Panc1 (cell line): ENCODE results near the gene UBAP2L. TPM values are rescaled to one million over a fixed set of nuclear protein-coding genes. Genes with fewer than 3 reads are reported as not detected.

ENCODE experiments used
- ATAC-seq: fragments of 200-7000 bp; cut with Tn5 transposase; 2 replicates; pipeline ENCODE4 v1.9.1; 2020; ENCODE audit warnings: mild to moderate bottlenecking, moderate library complexity
- BruUV-seq: library from RNA; stranded (reverse); fragments of 400-500 nt; replicated peaks from 2 replicates; lab custom pipeline; 2021; lab: Mats Ljungman, UMichigan
- CTCF ChIA-PET: fragments of 300-600 bp; sonication (Branson Sonifier 250); formaldehyde crosslinking; loops from one replicate; lab custom pipeline; 2022; ENCODE audit warnings: antibody characterized with exemption; lab: Charles Lee
- POLR2A ChIA-PET: fragments of 300-600 bp; sonication (Branson Sonifier 250); formaldehyde crosslinking; loops from one replicate; lab custom pipeline; 2022; ENCODE audit warnings: antibody characterized with exemption; lab: Charles Lee
- DNase-seq: peaks from one replicate; pipeline ENCODE4 v3.0.0-alpha.2; 2010; ENCODE audit warnings: low read depth, low spot score
- H3K27ac ChIP-seq: 2 replicates; pipeline ENCODE4 v1.5.1; 2011; ENCODE audit warnings: mild to moderate bottlenecking, low read length, inconsistent platforms
- H3K27me3 ChIP-seq: fragments of 200-500 bp; sonication (Bioruptor generic); 2 replicates; pipeline ENCODE4 v1.6.0; 2014; ENCODE audit warnings: low read length, inconsistent platforms; ENCODE audit not compliant: control insufficient read depth, insufficient read depth
- H3K36me3 ChIP-seq: fragments of 200-500 bp; sonication (Bioruptor generic); 2 replicates; pipeline ENCODE4 v1.5.1; 2014; ENCODE audit warnings: inconsistent platforms, mild to moderate bottlenecking, low read length, moderate library complexity; ENCODE audit not compliant: control insufficient read depth, insufficient read depth
- H3K4me1 ChIP-seq: 2 replicates; pipeline ENCODE4 v1.5.1; 2011; ENCODE audit warnings: inconsistent platforms, mild to moderate bottlenecking, low read length, moderate library complexity; ENCODE audit not compliant: control insufficient read depth, insufficient read depth
- H3K4me3 ChIP-seq, 2 experiments: 2 replicates each; pipeline ENCODE4 v1.5.1; 2011 to 2012; ENCODE audit warnings: low read depth in 2 of 2, low read length in 2 of 2, mild to moderate bottlenecking in 2 of 2, inconsistent platforms in 1 of 2, moderate library complexity in 1 of 2
- H3K9me3 ChIP-seq: fragments of 200-500 bp; sonication (Bioruptor generic); 2 replicates; pipeline ENCODE4 v1.5.1; 2014; ENCODE audit warnings: low read depth, mild to moderate bottlenecking, inconsistent platforms, low read length, moderate library complexity; ENCODE audit not compliant: control insufficient read depth, insufficient read depth
- CTCF ChIP-seq: fragments of 450-650 bp; IDR thresholded peaks from 2 replicates; pipeline ENCODE4 v1.5.1; 2017; ENCODE audit warnings: mild to moderate bottlenecking
- POLR2AphosphoS5 ChIP-seq: IDR thresholded peaks from 2 replicates; pipeline ENCODE4 v1.6.1; 2012; ENCODE audit warnings: mild to moderate bottlenecking, low read depth, low read length, moderate library complexity
- REST ChIP-seq, 2 experiments: IDR thresholded peaks; 2 replicates each; pipeline ENCODE4 v1.6.1; 2011 to 2012; ENCODE audit warnings: low read depth in 2 of 2, control low read depth in 1 of 2, low read length in 1 of 2, mild to moderate bottlenecking in 1 of 2, moderate library complexity in 1 of 2; ENCODE audit not compliant: insufficient read depth in 1 of 2
- SIN3A ChIP-seq: IDR thresholded peaks from 2 replicates; pipeline ENCODE4 v1.6.1; 2012; ENCODE audit warnings: low read depth, mild to moderate bottlenecking, low read length, moderate library complexity, borderline replicate concordance; ENCODE audit not compliant: insufficient read depth
- TCF7L2 ChIP-seq: IDR thresholded peaks from 2 replicates; pipeline ENCODE4 v1.6.1; 2011; ENCODE audit warnings: mild to moderate bottlenecking, low read depth, low read length, inconsistent platforms
- in situ Hi-C: cut with HindIII; loops from 2 replicates; pipeline ENCODE4 v1.10.0; 2016; ENCODE audit warnings: low sequenced_read_pairs, low pct_unique_long_range_greater_than_20kb
- intact Hi-C: fragments of 100-400 bp; cut with micrococcal nuclease; formaldehyde crosslinking; loops from one replicate; pipeline ENCODE4 v1.10.0; 2022; ENCODE audit not compliant: unreplicated experiment
- total RNA-seq: library from RNA; stranded (reverse); gene quantifications from one replicate; pipeline ENCODE4 v1.2.1, GENCODE V29; 2021; ENCODE audit not compliant: unreplicated experiment

UBAP2L gene
- total RNA-seq, 1 experiment from 2014 or later: 227 TPM

GRCh38 chr1:154171223-154171583 is 49.6 kb upstream of the UBAP2L start:
- no peak for ATAC-seq
- no peak overlapping the region for H3K27ac ChIP-seq
- no peak for TF ChIP-seq POLR2AphosphoS5
- no peak for TF ChIP-seq REST (IDR thresholded peaks at IDR 0.05; ENCODE audit: insufficient read depth in 1 of 2, low read depth in 2 of 2, low read length in 1 of 2)
- TF ChIP-seq TCF7L2: no peak
- no peak for TF ChIP-seq SIN3A
- TF ChIP-seq CTCF: no peak
- ChIA-PET POLR2A (no interaction called here), CTCF (no interaction called here)
- peaks cover 62% of the 10 kb centered on the region for H3K36me3 ChIP-seq
- no peaks in the 10 kb centered on the region for H3K27me3 ChIP-seq
- intact Hi-C loops: no loop called here
- no peak for DNase-seq
- no peak overlapping the region for H3K4me3 ChIP-seq
- in situ Hi-C loops: no loop called here
- H3K9me3 ChIP-seq: no peaks in the 10 kb centered on the region
- no peaks in the 10 kb centered on the region for H3K4me1 ChIP-seq
- TSS peak; percentile 3 for BruUV-seq

GRCh38 chr1:154171880-154172279 is 48.9 kb upstream of the UBAP2L start:
- CTCF ChIA-PET: no interaction called here
- no peak for ATAC-seq
- H3K27ac ChIP-seq: no peak overlapping the region
- DNase-seq: no peak
- TF ChIP-seq REST (IDR thresholded peaks at IDR 0.05; ENCODE audit: insufficient read depth in 1 of 2, low read depth in 2 of 2, low read length in 1 of 2) (no peak), POLR2AphosphoS5 (no peak), SIN3A (no peak), CTCF (no peak), TCF7L2 (no peak)
- POLR2A ChIA-PET: no interaction called here
- peaks cover 58% of the 10 kb centered on the region for H3K36me3 ChIP-seq
- in situ Hi-C loops (no loop called here), intact Hi-C loops (no loop called here)
- no peaks in the 10 kb centered on the region for H3K9me3 ChIP-seq
- no peaks in the 10 kb centered on the region for H3K27me3 ChIP-seq
- BruUV-seq: no TSS peak
- H3K4me3 ChIP-seq: no peak overlapping the region
- no peaks in the 10 kb centered on the region for H3K4me1 ChIP-seq
